ENCODE results near the gene TATDN3. TPM values are rescaled to one million over a fixed set of nuclear protein-coding genes. Genes with fewer than 3 reads are reported as not detected.
"Not testable (repeated sequence)": the region's sequence is repeated elsewhere in the genome, so short reads cannot be mapped to it uniquely, and the experiment has no call there.

The TATDN3 gene
- total RNA-seq, 2 experiments from 2014 or later = 13.9 to 18.6 TPM

DNA sequence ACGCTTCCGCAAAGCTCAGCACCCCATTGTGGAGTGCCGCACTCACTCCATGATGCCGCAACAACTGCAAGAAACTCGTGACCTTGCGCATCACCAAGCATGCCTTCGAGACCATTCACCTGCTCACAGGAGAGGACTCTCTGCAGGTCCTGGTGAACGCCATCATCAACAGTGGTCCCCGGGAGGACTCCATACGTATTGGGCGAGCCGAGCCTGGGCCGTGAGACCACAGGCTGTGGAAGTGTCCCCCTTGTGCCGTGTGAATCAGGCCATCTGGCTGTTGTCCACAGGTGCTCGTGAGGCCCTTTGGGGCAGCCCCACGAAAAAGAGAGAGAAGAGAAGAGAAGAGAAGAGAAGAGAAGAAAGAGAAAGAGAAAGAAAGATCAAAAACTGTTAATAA lies 32.5 kb downstream of the TATDN3 start:
- DNase-seq (no peak), ATAC-seq (ENCODE audit: low read depth) (no peak)
- Mint-ChIP-seq H3K9me3 (peaks cover 14% of the 10 kb centered on the region), H3K27ac (no peak overlapping the region), H3K27me3 (peaks cover 5% of the 10 kb centered on the region), H3K4me3 (no peak overlapping the region), H3K4me1 (peaks cover 3% of the 10 kb centered on the region), H3K36me3 (peaks cover 2% of the 10 kb centered on the region)
- POLR2A ChIA-PET = no interaction called here

DNA sequence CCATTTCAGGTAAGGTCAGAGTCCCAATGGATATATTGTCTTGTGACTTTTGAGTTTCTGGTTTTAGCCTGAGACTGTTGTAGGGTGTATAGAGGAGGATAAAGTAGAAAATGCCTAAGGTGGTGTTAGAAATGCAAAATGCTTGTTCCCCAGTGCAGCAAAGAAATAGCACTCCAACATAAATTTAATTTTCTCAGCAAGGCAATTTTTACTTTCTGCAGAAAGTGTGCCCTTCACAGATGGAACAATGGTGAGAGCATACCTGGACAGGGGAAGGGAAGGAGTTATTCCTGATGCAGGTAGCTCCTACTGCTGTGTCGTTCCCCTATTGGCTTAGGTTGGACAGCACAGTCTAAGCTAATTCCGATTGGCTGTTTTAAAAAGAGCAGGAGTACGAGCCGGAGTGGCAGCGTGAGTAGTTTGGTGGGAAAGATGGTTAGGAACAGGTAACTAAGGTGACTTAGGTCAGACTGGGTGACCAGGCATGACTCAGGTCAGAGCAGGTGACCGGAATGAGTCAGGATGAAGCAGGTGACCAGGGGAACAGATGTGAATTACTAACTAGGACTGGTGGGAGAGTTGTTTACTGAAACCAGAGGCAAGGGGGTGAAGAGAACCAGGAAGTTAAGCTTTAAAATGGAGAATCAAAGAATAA lies 34.2 kb downstream of the TATDN3 start:
- DNase-seq (no peak), ATAC-seq (ENCODE audit: low read depth) (no peak)
- H3K36me3 Mint-ChIP-seq = peaks cover 2% of the 10 kb centered on the region
- H3K4me3 Mint-ChIP-seq = no peak overlapping the region
- POLR2A ChIA-PET = no interaction called here
- H3K27me3 Mint-ChIP-seq = peaks cover 5% of the 10 kb centered on the region
- H3K9me3 Mint-ChIP-seq = peaks cover 14% of the 10 kb centered on the region
- H3K27ac Mint-ChIP-seq = no peak overlapping the region
- no peaks in the 10 kb centered on the region for H3K4me1 Mint-ChIP-seq

DNA sequence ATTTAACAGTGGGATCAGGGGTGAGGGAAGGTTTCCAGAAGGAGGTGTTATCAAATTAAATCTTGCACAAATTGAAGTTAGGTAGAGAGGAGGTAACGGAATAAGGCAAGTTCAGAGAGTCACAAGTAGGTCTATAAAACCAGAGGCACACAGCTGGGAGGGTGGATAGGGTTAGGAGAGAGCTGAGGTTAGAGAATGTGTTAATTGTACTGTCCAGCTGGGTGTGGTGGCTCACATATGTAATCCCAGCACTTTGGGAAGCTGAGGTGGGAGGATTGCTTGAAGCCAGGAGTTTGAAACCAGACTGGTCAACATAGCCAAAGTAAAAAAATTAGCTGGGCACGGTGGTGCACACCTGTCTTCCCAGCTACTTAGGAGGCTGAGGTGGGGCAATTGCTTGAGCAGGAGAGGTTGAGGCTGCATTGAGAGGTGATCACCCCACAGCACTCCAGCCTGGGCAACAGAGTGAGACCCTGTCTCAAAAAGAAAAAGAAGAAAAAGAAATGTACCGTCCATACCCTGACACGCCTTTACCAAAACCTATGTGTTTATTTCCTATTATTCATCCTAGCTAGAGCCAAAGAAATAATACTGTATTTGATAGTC lies 35.6 kb downstream of the TATDN3 start:
- H3K4me3 Mint-ChIP-seq = no peak overlapping the region
- H3K27ac Mint-ChIP-seq = no peak overlapping the region
- peaks cover 14% of the 10 kb centered on the region for H3K9me3 Mint-ChIP-seq
- peaks cover 5% of the 10 kb centered on the region for H3K27me3 Mint-ChIP-seq
- H3K4me1 Mint-ChIP-seq = no peaks in the 10 kb centered on the region
- no peak for ATAC-seq (ENCODE audit: low read depth)
- H3K36me3 Mint-ChIP-seq = peaks cover 2% of the 10 kb centered on the region
- POLR2A ChIA-PET = interaction anchor here (1.0 kb wide), 1 partner anchor 31 kb away, joined by 3 read pairs; the partner anchor contains the start of gene FLVCR1
- DNase-seq = no peak

DNA sequence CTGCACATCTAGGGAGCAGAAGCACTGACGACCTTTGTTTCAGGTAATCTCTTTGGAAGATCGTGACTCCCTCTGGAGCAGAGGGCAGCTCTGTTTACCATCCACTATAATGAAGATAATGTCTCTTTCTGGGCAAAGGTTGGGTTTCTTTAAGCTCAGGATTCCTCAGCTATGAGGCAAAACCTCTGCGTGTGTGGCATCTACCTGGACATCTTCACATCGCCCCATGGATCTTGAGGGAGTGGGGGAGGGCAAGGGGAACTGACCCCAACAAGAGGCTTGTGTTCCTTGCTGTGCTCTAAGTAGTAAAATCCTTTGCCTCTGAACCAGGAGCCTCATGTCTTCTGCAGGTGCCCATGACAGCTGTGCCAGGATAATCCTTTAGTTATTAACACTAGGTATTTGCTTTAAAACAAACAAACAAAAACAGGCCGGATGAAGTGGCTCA lies 36.2 kb downstream of the TATDN3 start:
- H3K36me3 Mint-ChIP-seq = peaks cover 2% of the 10 kb centered on the region
- H3K27me3 Mint-ChIP-seq = peaks cover 5% of the 10 kb centered on the region
- H3K4me3 Mint-ChIP-seq = no peak overlapping the region
- H3K4me1 Mint-ChIP-seq = no peaks in the 10 kb centered on the region
- peaks cover 14% of the 10 kb centered on the region for H3K9me3 Mint-ChIP-seq
- H3K27ac Mint-ChIP-seq = no peak overlapping the region
- DNase-seq (no peak), ATAC-seq (ENCODE audit: low read depth) (no peak)
- POLR2A ChIA-PET = interaction anchor here (1.0 kb wide), 1 partner anchor 30 kb away, joined by 3 read pairs; the partner anchor contains the start of gene FLVCR1

DNA sequence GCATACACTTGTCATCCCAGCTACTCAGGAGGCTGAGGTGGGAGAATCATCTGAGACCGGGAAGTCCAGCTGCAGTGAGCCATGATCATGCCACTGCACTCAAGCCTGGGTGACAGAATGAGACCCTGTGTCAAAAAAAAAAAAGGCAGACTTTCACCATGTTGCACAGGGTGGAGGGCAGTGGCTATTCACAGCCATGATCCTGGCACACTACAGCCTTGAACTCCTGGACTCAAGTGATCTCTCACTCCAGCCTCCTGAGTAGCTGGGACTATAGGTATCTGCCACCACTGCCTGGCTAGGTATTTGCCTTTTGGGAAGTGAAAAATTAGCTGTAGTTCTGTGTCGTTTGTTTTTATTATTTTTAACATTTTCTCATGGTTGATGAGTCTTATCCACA lies 36.7 kb downstream of the TATDN3 start:
- Mint-ChIP-seq H3K27ac (no peak overlapping the region), H3K36me3 (peaks cover 2% of the 10 kb centered on the region), H3K27me3 (peaks cover 5% of the 10 kb centered on the region), H3K4me1 (no peaks in the 10 kb centered on the region), H3K4me3 (no peak overlapping the region), H3K9me3 (peaks cover 14% of the 10 kb centered on the region)
- DNase-seq (no peak), ATAC-seq (ENCODE audit: low read depth) (no peak)
- POLR2A ChIA-PET = interaction anchor here (0.8 kb wide), 1 partner anchor 12 kb away, joined by 3 read pairs; no protein-coding TSS in a partner anchor

DNA sequence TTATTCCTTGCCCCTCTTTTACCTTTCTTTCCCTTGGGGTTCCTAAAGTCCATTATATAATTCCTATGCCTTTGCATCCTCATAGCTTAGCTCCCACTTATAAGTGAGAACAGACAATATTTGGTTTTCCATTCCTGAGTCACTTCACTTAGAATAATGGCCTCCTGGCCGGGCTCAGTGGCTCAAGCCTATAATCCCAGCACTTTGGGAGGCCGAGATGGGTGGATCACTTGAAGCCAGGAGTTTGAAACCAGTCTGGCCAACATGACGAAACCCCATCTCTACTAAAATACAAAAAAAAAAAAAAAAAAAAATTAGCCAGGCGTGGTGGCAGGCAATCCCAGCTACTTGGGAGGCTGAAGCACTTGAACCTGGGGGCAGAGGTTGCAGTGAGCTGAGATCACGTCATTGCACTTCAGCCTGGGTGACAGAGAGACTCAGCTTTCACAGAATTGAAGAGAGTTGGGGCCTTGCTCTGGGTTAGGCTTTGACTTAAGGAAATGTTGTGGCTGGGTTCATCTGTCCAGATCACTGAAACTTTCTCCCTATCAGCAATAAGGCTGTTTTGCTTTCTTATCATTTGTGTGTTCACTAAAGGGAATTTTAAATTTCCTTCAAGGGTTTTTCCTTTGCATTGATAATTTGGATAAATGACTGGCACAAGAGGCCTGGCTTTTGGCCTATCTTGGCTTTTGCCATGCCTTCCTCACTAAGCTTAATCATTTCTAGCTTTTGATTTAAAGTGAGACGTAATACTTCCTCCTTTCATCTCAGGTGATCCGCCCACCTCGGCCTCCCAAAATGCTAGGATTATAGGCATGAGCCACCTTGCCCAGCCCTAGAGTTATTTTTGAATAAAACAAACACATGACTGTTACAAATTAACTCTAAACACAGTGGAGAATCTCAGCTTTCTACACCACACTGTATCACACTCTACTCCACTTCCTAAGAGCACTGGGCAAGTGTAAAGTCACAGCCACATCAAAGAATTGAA lies 41.8 kb downstream of the TATDN3 start:
- POLR2A ChIA-PET = interaction anchor here (0.7 kb wide), 1 partner anchor 15 kb away, joined by 3 read pairs; no protein-coding TSS in a partner anchor
- H3K9me3 Mint-ChIP-seq; H3K4me1 Mint-ChIP-seq; ATAC-seq (ENCODE audit: low read depth); H3K27me3 Mint-ChIP-seq; DNase-seq; H3K4me3 Mint-ChIP-seq; H3K36me3 Mint-ChIP-seq; H3K27ac Mint-ChIP-seq: not testable (repeated sequence)

DNA sequence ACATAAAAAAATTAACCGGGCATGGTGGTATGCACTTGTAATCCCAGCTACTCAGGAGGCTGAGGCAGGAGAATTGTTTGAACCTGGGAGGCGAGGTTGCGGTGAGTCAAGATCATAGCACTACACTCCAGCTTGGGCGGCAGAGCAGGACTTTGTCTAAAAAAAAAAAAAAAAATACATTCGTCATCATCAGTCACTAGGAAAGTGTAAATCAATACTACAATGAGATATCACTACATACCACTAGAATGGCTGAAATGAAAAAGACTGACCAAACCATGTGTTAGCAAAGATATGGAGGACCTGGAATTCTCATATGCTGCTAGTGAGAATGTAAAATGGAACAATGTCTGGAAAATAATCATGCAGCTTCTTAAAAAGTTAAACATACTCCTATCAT lies 46.5 kb downstream of the TATDN3 start:
- POLR2A ChIA-PET = interaction anchor here (0.7 kb wide), 1 partner anchor 358 kb away, joined by 5 read pairs; no protein-coding TSS in a partner anchor
- DNase-seq (no peak), ATAC-seq (ENCODE audit: low read depth) (no peak)
- Mint-ChIP-seq H3K27ac (no peak overlapping the region), H3K27me3 (no peaks in the 10 kb centered on the region), H3K9me3 (no peaks in the 10 kb centered on the region), H3K4me1 (peaks cover 2% of the 10 kb centered on the region), H3K4me3 (no peak overlapping the region), H3K36me3 (no peaks in the 10 kb centered on the region)

DNA sequence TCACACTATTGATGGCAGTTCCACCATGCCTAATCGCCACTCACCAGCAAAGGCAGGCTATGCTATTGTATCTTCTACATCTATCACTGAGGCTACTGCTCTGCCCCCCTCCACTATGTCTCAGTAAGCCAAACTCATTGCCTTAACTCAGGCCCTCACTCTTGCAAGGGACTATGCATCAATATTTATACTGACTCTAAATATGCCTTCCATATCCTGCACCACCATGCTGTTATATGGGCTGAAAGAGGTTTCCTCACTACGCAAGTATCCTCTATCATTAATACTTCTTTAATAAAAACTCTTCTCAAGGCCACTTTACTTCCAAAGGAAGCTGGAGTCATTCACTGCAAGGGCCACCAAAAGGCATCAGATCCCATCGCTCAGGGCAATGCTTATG lies 52.8 kb downstream of the TATDN3 start:
- H3K27me3 Mint-ChIP-seq; H3K4me3 Mint-ChIP-seq; H3K27ac Mint-ChIP-seq; H3K36me3 Mint-ChIP-seq; ATAC-seq (ENCODE audit: low read depth); H3K9me3 Mint-ChIP-seq; POLR2A ChIA-PET; H3K4me1 Mint-ChIP-seq; DNase-seq: not testable (repeated sequence)

DNA sequence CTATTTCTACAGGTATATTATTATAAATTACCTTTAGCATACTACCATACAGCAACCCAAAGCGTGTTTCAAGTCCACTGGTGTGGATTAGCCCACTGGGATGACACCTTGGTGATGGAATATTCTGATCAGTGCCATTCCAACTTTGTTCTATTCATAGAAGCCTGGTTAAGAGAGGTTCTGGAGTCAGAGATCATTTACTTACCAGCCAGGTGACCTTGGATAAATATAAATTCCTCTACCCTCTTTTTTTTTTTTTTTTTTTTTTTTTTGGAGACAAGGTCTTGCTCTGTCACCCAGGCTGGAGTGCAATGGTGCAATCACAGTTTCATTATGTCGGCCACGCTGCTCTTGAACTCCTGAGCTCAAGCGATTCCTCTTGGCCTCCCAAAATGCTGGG lies 55.9 kb downstream of the TATDN3 start, which contains the start of gene SPATA45:
SPATA45 (minus strand) TSS at position 101 of the 400 bp plus-strand sequence. CDS start 11,500 bp downstream, outside the sequence.
- Mint-ChIP-seq H3K4me3 (no peak within 1 kb of the TSS), H3K9me3 (peaks cover 2% of the 10 kb centered on the region), H3K4me1 (no peaks in the 10 kb centered on the region), H3K36me3 (peaks cover 8% of the 10 kb centered on the region), H3K27me3 (no peaks in the 10 kb centered on the region), H3K27ac (no peak within 1 kb of the TSS)
- DNase-seq (no peak), ATAC-seq (ENCODE audit: low read depth) (no peak)
- POLR2A ChIA-PET = interaction anchor here (0.7 kb wide), 1 partner anchor 10 kb away, joined by 7 read pairs; the partner anchor contains the start of gene FLVCR1

DNA sequence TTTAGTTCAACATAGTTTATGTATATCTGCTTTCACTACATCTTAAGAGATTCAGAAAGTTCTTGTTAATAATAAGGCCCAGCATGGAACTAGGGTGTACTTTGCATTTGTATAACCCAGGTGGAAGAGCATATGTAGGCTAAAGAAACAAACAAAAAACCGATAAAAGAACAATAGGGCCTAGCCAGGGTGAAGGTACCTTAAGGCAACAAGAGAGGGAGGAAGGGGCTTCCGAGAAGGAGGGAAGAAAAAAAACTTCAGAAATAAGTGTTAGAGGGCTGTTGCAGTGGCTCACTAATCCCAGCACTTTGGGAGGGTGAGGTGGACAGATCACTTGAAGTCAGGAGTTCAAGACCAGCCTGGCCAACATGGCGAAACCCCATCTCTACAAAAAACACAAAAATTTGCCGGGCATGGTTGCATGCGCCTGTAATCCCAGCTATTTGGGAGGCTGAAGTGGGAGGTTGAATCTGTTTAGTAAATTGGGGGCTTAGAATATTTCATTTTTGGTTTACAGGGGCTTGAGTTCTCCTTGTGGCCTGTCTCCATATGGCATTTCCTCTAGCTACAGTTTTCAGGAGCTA lies 60.5 kb downstream of the TATDN3 start:
- H3K27me3 Mint-ChIP-seq = no peaks in the 10 kb centered on the region
- peaks cover 7% of the 10 kb centered on the region for H3K4me1 Mint-ChIP-seq
- peaks cover 1% of the 10 kb centered on the region for H3K9me3 Mint-ChIP-seq
- H3K27ac Mint-ChIP-seq = no peak overlapping the region
- ATAC-seq (ENCODE audit: low read depth) (no peak), DNase-seq (no peak)
- POLR2A ChIA-PET = no interaction called here
- no peak overlapping the region for H3K4me3 Mint-ChIP-seq
- H3K36me3 Mint-ChIP-seq = peaks cover 21% of the 10 kb centered on the region

DNA sequence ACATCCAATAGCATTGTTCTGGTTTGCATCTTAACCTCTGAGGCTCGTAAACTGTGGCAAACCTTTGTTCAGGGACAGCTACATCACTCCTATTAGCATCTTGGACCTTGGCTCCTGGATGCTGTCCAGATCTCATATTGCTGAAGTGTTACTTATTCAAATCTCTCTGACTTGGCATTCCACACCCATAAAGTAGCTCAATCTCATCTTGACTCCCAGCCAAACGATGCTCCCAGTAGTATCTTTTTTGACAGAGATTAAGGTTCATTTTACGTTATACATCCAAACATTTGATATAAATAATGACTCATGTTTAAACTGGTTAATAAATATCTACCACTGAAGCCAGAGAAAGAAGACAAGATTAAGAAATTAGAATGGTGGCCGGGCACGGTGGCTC lies 62.0 kb downstream of the TATDN3 start:
- H3K27me3 Mint-ChIP-seq = no peaks in the 10 kb centered on the region
- H3K4me1 Mint-ChIP-seq = peaks cover 7% of the 10 kb centered on the region
- ATAC-seq (ENCODE audit: low read depth) (no peak), DNase-seq (no peak)
- no peak overlapping the region for H3K4me3 Mint-ChIP-seq
- no peak overlapping the region for H3K27ac Mint-ChIP-seq
- no peaks in the 10 kb centered on the region for H3K9me3 Mint-ChIP-seq
- POLR2A ChIA-PET = no interaction called here
- H3K36me3 Mint-ChIP-seq = peaks cover 21% of the 10 kb centered on the region

DNA sequence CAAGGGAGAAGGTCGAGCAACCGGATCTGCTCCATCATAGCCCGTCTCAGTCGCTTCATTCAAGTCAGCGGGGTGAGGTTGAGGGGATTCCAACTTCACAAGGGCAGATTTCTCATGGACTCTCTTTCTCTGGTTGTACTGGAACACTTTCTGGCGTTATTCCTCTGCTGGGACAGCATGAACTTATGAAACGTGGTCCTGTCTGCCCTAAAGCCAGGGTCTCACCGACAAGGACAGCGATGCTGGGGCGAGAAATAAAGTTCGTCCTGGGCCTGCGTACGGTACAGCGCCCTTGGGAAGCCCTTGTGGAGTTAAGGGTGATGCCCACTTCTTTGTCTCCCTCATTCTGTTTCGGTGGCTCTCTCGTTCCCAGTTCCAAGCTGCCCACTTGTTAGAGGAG lies 65.1 kb downstream of the TATDN3 start:
- H3K4me1 Mint-ChIP-seq = peaks cover 11% of the 10 kb centered on the region
- no peaks in the 10 kb centered on the region for H3K9me3 Mint-ChIP-seq
- H3K27me3 Mint-ChIP-seq = no peaks in the 10 kb centered on the region
- H3K27ac Mint-ChIP-seq = no peak overlapping the region
- H3K36me3 Mint-ChIP-seq = peaks cover 19% of the 10 kb centered on the region
- ATAC-seq (ENCODE audit: low read depth) (no peak), DNase-seq (no peak)
- POLR2A ChIA-PET = interaction anchor here (0.6 to 3.8 kb wide), 7 partner anchors 65 to 1297 kb away, joined by 3 to 22 read pairs (median 6); partner anchors contain the start of genes NSL1 and TATDN3
- H3K4me3 Mint-ChIP-seq = peak overlapping the region; percentile 94

All from activated naive CD8-positive, alpha-beta T cell treated with anti-CD3 and anti-CD28 coated beads, Interleukin-2, amount 10 ng/mL, durations not matched to agents 7 days and 5 days (primary cell).